AG09309 (cell line): ENCODE results near the gene DLST.

ENCODE experiments used
- DNase-seq: peaks from one replicate; pipeline ENCODE4 v3.0.0-alpha.2; 2010; ENCODE audit warnings: low read depth
- H3K4me3 ChIP-seq: 2 replicates; pipeline ENCODE4 v1.5.1; 2011; ENCODE audit warnings: mild to moderate bottlenecking, low read depth, low read length, moderate library complexity; ENCODE audit not compliant: control insufficient read depth
- CTCF ChIP-seq: IDR thresholded peaks from 2 replicates; pipeline ENCODE4 v1.5.1; 2011; ENCODE audit warnings: mild to moderate bottlenecking, low read depth, low read length, inconsistent platforms; ENCODE audit not compliant: insufficient read depth, control insufficient read depth; ENCODE audit errors: missing control alignments

DLST gene

GRCh38 chr14:74935360-74935680 lies 53.6 kb downstream of the DLST start:
- no peak for TF ChIP-seq CTCF
- no peak for DNase-seq
- H3K4me3 ChIP-seq: no peak overlapping the region

DNA sequence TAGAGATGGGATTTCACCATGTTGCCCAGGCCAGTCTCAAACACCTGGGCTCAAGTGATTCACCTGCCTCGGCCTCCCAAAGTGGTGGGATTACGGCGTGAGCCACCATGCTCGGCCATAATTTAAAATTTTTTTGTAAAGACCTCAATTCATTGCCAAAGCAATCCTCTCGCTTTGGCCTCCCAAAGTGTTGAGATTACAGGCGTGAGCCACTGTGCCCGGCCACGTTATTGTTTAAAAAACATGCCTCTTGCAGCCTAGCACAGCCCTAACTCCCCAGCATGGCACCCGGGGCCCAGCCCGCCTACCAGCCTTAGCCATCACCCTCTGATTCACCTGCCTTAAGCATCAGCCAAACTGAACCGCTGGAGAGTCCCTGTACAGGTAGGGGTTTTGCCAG lies 54.4 kb downstream of the DLST start:
- no peak for TF ChIP-seq CTCF
- no peak overlapping the region for H3K4me3 ChIP-seq
- DNase-seq: no peak

- TF ChIP-seq CTCF: no peak
- H3K4me3 ChIP-seq: no peak overlapping the region
- no peak for DNase-seq
These were observed 55.0 kb downstream of the DLST start for GRCh38 chr14:74936731-74937130.

DNA sequence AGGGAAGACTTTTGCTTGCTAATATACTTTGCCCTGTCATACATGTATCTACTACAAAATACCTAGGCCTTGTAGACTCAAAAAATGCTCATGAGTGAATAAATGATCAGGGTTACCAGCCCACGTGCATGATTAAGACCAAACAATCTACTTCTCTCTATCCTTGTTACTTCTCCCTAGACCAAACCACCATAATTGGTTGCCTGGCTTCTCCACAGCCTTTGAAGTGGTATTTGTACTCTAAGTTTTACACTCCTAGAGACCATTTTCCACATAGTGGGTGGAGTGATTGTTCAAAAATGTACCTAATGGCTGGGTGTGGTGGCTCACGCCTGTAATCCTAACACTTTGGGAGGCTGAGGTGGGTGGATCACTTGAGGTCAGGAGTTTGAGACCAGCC lies 55.5 kb downstream of the DLST start:
- no peak for TF ChIP-seq CTCF
- DNase-seq: no peak
- H3K4me3 ChIP-seq: no peak overlapping the region

DNA sequence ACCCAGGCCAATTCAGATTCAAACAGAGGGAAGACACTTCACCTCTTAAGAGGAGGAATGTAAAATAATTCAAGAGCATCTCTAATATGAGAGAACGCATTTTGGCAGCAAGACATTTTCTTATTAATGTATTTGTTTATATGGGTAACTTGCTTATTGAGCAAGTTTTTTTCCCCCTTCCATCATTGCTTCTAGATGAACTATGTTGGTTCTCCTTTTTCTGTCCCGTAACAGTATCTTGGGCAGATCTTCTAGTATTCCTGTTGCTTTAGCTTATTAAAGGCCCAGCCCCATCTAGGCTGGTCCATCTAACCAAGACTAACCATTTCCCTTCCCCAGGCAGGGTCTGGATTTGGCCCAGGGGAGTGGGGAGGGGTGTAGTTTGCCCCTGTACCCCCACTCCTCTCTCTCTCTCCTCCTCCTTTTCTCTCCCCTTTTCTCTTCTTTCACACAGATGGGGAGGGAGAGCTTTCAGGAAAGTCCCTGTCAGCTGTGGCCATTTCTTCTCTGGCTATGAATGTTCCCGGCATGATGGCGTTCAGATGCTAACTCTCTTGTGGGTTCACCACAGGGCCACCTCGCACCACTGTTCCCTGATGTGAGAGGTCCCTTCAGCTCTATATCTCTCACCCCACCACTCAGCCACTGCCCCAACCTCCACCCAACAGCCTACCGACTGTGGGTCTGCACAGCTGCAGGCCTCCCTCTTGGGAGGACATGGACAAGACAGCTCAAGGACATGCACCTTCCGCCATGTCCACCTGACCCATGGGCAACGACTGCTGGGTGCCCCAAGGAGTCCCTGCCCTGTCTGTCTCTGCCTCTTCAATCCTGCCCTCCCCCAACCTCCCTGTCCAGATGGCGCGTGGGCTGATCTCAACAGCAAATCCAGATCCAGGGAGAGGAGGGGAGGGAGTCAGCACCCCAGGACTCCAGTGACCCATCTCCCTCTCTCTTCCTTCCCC lies 57.1 kb downstream of the DLST start:
- no peak for TF ChIP-seq CTCF
- DNase-seq: no peak
- no peak overlapping the region for H3K4me3 ChIP-seq

- no peak overlapping the region for H3K4me3 ChIP-seq
- no peak for TF ChIP-seq CTCF
- no peak for DNase-seq
These were observed 59.3 kb downstream of the DLST start for GRCh38 chr14:74940956-74941565.
